Measurements from ENCODE around the gene REEP3. TPM values are rescaled to one million over a fixed set of nuclear protein-coding genes. Genes with fewer than 3 reads are reported as not detected.

REEP3 gene
- total and polyA plus RNA-seq, 2 of the 4 experiments (the other 2 are of a cell fraction) = 11.7 to 28.9 TPM

- Histone ChIP-seq H3K14ac (replicated peaks; ENCODE audit: low read depth, low read length) (no peak overlapping the region), H4K91ac (ENCODE audit: insufficient read depth, low read depth, low read length) (no peak overlapping the region), H2BK15ac (ENCODE audit: low read depth, low read length) (no peak overlapping the region), H2BK120ac (ENCODE audit: low read depth, low read length) (no peak overlapping the region), H3K9me3 (ENCODE audit: control insufficient read depth, insufficient read depth, low read length) (no peaks in the 10 kb centered on the region), H3K27ac (ENCODE audit: insufficient read depth, low read length) (no peak overlapping the region), H2BK20ac (ENCODE audit: low read depth, low read length) (no peak overlapping the region), H4K8ac (ENCODE audit: low read depth in 2 of 2, low read length in 2 of 2) (no peak overlapping the region), H3K79me1 (ENCODE audit: low read depth in 1 of 2, low read length in 2 of 2) (peaks cover 30 to 53% of the 10 kb centered on the region in 2 experiments), H3K36me3 (ENCODE audit: control insufficient read depth, insufficient read depth, low read length) (no peaks in the 10 kb centered on the region), H3K4me3 (ENCODE audit: insufficient read depth, low read depth, low read length) (no peak overlapping the region), H3K23ac (ENCODE audit: low read depth, low read length) (no peak overlapping the region), H3K27me3 (ENCODE audit: control insufficient read depth, insufficient read depth, low read length) (no peaks in the 10 kb centered on the region), H3K56ac (ENCODE audit: extremely low read depth, insufficient read depth, low read length) (no peak overlapping the region), H3K9ac (ENCODE audit: low read depth, low read length) (no peak overlapping the region), H2AK9ac (replicated peaks; ENCODE audit: low read depth, low read length, poor library complexity) (no peak overlapping the region), H3K9me1 (ENCODE audit: insufficient read depth, low read length) (no peaks in the 10 kb centered on the region), H3K4ac (ENCODE audit: low read depth, low read length) (no peak overlapping the region), H3K4me1 (ENCODE audit: control insufficient read depth, insufficient read depth, low read length) (0 out of 2 replicates have a peak, but pooled peaks cover 1% of the 10 kb centered on the region), H2AK5ac (ENCODE audit: low read depth, low read length) (no peak overlapping the region), H4K5ac (ENCODE audit: low read depth, low read length) (no peak overlapping the region), H2BK5ac (ENCODE audit: low read depth, low read length, poor library complexity, severe bottlenecking) (no peak overlapping the region), H3K18ac (ENCODE audit: low read depth, low read length) (no peak overlapping the region), H3K4me2 (ENCODE audit: low read depth, low read length) (no peak overlapping the region), H4K20me1 (ENCODE audit: insufficient read depth, low read length) (peaks cover 9% of the 10 kb centered on the region; the same call in 1 of the 2 replicates), H2AFZ (replicated peaks; ENCODE audit: low read length, poor library complexity) (no peak overlapping the region)
- in situ Hi-C loops (cut with MboI; ENCODE audit: low sequenced_read_pairs) = no loop called here
- dilution Hi-C loops (cut with HindIII; ENCODE audit: low sequenced_read_pairs, unreplicated experiment) = no loop called here
- no peak for DNase-seq
- CTCF ChIA-PET = no interaction called here
- WGBS, 2 experiments (ENCODE audit: extremely low coverage in 2 of 2, insufficient read length in 1 of 2) = no CpG with 5 or more reads among the region's 4 CpGs
- POLR2A ChIA-PET (ENCODE audit: unreplicated experiment) = no interaction called here
- ATAC-seq (ENCODE audit: low read depth) = no peak
- TF ChIP-seq CTCF (conservative IDR thresholded peaks at IDR 0.05; ENCODE audit: low read depth, low read length) (no peak), FOS (IDR thresholded peaks at IDR 0.05; ENCODE audit: low read depth, low read length) (no peak), MAFK (IDR thresholded peaks at IDR 0.05; ENCODE audit: low read depth, low read length) (no peak), USF2 (IDR thresholded peaks at IDR 0.05; ENCODE audit: low read depth, low read length) (no peak), BHLHE40 (IDR thresholded peaks at IDR 0.05; ENCODE audit: low read depth, low read length) (no peak)
- intact Hi-C loops (cut with micrococcal nuclease) = no loop called here
- BruUV-seq (replicated peaks) = no TSS peak
Measured at GRCh38 chr10:63562857-63563256, 41.7 kb downstream of the REEP3 start.

Measured in IMR-90 (cell line).